Measurements from ENCODE around the gene PRKCB.
"Not testable (repeated sequence)": the region's sequence is repeated elsewhere in the genome, so short reads cannot be mapped to it uniquely, and the experiment has no call there.

PRKCB gene

DNA sequence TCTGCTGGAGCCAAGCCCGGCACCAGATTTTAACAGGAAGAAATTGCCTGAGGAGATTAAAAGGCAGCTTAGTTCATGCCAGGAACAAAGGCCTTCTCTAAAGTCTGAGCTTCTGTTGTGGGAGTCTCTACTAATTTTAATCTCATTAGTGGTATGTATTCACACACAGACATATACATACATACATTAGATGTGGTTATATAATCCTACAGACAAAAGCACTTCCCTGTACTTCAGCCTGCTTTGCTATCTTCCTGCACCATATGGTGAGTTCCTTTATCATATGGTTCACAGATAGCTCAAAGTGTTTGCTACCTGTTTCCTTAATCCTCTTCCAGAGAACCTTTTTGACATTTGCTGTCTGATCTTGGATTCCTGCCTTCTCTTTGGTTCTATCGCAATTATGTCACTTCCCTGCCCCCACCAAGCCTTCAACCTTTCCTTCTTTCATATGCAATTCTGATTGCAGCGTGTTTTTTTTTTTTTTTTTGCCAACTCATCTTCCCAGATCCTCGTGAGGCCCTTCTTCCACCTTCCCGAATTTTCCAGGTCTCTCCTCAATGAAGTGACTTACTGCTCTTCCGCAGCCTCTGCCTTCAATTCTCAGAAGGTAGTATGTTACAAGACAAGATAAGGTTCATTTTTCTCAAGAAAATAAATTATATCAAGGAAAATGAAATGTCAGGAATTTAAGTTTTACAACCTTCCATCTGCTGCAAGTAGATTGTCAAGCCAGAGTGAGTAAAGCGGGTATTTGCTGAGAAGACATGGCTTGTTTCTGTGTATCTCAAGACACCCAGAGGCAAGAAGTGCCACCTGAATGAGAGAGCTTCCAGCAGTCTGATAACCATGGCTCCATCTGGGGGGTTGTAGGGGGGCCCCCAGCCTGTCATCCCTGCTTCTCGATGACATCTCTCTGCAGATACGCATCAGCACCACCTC is 300.1 kb downstream of the PRKCB start:
- no peak for DNase-seq (ENCODE audit: low spot score)

DNA sequence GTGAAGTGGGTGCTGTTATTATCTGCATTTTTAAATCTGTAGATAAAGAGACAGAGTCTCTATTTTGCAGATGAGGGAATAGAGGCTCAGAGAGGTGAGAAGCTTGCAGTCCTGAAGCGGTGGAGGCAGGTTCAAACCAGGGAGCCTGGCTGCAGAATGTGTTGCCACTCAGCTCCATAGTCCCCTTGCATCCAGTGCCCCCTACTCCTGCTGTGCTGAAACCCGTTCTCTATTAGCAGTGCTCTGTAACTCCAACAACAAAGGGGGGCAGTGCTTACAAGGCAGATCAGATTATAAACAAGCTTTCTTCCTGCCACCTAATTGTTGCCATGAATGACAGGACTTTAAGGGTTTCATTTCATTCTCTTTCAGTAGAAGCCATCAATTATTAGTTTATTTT is 302.2 kb downstream of the PRKCB start:
- no peak for DNase-seq (ENCODE audit: low spot score)

DNA sequence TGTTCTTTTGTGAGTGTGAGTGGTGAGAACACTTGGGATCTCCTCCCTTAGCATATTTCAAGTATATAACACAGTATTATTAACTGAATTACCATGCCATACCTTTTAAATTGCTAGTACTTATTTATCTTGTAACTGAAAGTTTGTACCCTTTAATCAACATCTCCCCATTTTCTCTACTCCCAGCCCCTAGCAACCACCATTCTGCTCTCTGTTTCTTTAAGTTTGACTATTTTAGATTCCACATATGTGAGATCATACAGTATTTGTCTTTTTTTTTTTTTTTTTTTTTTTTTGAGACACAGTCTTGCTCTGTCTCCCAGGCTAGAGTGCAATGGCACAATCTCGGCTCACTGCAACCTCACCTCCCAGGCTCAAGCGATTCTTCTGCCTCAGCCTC is 302.8 kb downstream of the PRKCB start:
- DNase-seq (ENCODE audit: low spot score), result no peak

DNA sequence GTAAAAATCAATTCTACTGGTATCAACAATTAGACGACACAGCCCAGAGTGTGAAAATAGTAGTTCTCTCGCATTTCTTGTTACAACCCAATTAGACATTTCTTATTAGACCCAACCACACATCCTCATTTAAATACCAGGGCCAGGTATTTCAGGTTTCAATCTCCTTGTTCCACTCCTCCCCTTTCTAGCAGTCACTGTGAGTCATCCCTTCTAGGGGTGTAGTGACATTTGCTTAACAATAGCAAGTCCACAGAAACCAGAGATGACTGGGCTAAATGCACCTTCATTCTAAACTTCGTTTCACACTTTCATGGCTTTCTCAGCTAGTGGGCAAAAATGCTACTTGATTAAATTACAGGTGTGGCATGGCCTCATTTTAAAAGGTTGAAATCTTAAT is 303.5 kb downstream of the PRKCB start:
- peak; percentile 40 for DNase-seq (ENCODE audit: low spot score)

DNA sequence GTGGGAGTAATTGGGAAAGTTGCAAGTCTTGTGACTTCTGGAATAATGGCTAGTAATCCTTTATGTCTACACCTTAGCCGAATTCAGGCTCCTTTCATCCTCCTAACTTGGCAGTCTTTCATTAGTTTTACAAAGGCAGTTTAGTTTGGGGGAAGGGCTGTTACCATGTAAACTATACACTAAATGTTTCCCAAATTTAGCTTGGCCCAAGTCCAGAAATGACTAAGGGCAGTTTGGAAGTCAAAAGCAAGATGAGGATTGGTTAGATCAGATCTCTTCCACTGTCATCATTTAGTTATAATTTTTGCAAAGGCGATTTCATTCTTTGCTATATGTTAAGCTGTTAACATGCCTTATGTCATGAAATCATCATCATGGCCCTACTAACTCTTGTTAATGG is 304.9 kb downstream of the PRKCB start:
- no peak for DNase-seq (ENCODE audit: low spot score)

DNA sequence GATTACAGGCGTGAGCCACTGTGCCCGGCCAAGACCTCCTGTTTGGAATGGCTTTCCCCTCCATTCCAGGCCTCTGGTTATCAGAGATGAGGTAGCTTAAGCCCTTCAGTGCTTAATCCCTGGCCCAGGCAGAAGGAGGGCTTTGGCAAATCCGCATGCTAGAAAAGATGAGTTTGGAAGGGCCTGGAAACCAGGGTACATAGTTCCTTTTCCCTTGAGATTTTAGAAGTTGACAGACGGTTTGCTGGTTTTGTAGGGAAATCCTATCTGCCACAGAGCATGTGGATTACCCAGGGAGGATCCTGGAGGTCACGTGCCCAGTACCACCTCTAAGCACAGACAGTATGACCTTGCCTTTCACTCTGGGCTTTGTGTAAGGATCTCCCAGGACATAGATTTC is 305.7 kb downstream of the PRKCB start:
- no peak for DNase-seq (ENCODE audit: low spot score)

DNA sequence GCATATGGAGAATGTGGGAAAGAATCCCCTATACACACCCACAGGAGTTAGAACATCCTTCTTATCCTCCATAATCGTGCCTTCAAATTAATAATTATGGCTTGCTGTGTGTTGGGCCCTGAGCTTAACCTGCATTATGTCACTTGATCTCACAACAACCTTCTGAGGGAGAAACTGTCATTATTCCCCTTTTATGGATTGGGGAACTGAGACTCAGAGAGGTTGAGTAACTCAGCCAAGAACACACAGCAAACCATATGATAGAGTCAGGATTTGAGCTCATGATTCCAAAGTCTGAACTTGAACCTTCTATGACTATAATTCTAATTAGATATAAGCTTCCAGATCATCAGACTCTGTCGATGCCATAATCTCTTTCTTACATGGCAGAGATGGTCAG is 306.1 kb downstream of the PRKCB start:
- no peak for DNase-seq (ENCODE audit: low spot score)

DNA sequence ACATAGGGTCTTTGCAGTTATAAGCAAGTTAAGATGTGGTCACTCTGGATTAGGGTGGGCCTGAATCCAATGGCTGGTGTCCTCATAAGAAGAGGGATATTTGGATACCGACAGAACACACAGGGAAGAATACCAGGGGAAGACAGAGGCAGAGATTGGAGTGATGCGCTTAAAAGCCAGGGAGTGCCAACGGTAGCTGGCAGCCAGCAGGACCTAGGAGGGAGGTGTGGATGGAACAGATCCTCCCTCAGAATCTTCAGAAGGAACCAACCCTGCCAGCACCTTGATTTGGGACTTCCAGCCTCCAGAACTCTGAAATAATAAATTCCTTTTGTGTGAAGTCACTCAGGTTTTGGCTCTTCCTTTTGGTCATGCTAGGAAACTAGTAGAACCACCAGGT is 310.1 kb downstream of the PRKCB start:
- DNase-seq (ENCODE audit: low spot score), result no peak

DNA sequence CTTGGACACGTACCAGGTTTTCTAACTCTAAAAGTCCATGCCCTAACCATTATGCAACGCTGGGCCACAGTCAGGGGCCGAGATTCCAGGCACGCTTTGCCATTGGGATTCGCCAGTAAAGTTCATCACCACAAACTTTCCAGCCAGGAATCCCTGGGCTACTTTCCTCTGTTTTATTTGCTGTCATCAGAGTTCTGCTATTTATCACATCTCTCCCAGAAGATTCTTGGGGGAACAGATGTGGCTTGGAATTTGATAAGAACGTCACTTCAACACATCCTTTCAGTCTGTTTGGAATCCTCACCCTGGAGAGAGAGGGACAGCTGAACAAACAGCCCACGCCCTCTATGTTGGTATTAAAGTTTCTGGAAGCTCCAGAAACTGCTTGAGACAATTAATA is 310.7 kb downstream of the PRKCB start:
- DNase-seq (ENCODE audit: low spot score), result no peak

DNA sequence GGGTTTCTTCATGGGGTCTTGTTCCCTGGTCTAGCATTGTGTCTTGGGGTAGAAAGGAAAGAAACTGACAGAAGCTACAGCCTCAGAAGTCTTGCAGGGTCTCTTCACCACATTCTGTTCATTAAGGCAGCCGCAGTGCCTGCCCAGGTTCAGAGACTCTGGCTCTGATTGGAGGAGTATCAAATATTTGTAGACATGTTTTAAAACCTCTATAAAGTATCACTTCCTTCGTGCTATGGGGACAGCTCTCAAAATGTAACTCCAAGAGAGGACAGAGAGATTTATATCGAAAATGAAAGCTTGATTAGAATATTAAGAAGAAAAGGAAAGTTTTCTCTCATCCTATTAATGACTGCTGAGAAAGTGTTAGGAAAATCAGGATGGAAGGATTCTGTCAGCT is 313.3 kb downstream of the PRKCB start:
- DNase-seq (ENCODE audit: low spot score), result no peak

DNA sequence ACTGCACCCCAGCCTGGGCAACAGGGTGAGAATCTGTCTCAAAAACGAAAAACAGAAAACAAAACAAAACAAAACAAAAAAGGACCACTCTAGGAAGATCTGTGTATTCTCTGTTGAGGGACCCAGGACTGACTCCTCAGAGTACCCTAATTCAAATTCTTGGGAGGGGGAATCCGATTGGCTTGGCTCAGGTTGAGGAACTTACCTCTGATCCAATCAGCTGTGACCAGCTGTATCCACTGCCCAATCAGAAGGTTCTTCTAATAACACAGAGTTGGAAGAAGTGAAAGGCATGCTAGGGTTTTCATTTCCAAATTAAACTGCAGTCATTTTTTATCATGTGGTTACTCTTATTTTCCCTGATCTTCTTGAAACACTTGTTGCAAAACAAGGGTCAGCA is 314.5 kb downstream of the PRKCB start:
- no peak for DNase-seq (ENCODE audit: low spot score)

DNA sequence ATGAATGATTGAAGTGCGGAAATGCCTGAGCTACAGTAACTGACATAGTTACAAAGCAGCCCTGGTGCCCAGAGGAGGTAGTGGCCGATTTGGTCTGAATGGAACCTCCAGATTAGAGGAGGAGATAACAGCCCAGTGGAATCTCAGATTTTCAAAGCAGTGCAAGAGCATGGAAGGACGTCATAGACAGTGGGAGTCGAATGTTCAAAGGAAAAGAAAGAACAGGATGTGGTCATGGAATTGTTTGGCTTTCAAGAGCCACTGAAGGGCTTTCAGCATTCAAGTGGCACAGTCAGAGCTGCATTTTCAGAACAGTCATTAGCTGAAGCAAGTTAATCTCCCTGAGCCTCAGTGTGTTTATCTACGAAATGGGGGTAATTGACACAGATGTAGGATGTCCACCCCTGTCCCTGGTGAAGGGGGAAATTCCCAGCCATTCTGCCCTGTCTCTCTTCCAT is 315.7 kb downstream of the PRKCB start:
- DNase-seq (ENCODE audit: low spot score), result peak; percentile 57

DNA sequence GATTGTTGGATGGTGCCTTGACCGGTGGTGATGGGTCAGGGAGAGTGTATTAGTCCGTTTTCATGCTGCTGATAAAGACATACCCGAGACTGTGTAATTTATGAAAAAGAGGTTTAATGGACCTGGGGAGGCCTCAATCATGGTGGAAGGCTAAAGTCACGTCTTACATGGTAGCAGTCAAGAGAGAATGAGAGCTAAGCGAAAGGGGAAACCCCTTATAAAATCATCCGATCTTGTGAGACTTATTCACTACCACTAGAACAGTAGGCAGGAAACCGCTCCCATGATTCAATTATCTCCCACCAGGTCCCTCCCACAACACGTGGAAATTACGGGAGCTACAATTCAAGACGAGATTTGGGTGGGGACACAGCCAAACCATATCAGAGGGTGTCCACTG is 316.3 kb downstream of the PRKCB start:
- DNase-seq (ENCODE audit: low spot score), result not testable (repeated sequence)

DNA sequence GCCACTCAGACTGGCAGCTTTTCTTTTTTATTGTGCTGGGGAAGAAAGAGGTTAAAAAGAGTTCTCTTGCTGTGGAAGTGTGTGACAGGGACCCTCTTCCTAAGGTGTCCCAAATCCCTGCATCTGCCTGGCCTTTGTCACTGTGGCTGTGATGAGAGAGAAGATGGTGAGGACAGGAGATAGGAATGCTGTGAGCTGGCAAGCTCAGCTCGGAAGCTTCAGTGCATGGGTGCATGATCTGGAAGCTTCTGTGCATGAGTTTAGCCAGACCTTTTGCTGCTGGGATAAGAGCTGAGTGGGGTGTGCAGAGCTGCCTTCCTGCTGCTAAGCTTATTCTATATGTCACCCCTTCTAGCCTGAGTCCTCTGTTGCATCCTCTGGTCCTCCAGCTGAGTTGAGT is 317.0 kb downstream of the PRKCB start:
- no peak for DNase-seq (ENCODE audit: low spot score)

DNA sequence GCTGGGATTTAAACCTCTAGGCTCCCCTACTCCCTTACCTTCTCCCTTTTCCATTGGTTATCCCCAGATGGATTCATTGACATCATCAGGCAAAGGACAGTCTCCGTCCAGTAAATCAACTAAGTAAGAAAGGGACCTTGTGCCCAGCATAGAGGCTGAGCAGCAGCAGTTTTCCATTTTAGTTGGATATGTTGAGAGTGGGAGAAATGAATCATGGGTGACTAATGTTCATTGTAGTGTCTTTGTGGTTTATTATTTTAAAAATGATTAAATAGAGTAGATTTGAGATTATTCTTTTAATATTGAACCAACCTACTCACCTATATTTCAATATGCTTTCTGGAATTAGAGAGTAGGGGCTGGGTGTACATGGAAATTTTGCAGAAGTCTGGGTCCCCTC is 321.0 kb downstream of the PRKCB start:
- no peak for DNase-seq (ENCODE audit: low spot score)

DNA sequence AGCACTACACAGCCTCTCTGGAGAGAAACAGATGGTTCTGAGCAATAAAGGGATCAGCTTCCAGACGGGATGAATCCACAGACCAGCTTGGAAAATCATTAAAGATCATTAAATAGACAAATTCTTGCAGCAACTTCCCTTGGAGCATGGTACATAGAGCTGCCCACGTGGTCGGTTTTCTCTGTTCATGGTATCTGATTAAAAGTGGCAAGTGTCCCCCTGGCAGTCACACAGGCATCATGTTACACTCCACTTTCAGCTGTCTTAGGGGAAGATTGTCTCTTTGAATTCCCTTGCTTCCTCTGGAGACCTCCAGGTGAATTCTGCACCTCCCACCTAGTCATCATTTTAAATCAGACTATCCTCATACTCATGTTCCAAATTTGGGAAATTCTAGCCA is 328.2 kb downstream of the PRKCB start:
- no peak for DNase-seq (ENCODE audit: low spot score)

DNA sequence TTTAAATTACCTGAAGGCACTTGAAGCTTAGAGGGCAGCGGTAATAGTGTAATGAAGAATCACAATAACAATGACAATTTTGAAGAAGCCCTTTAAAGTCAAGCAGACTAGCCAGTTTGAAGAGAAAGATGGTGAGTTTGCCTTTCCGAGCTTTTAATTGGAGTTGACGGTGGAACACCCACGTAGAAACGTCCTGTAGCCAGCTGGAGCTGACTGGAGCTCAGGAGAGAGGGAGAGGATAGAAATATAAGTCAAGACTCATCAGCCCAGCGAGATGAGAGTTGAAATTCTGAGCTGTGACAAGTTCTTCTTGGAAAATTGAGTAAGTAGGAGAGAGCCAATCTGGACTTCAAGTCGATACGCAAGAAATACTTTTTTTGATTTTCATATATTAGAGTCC is 328.6 kb downstream of the PRKCB start:
- no peak for DNase-seq (ENCODE audit: low spot score)

DNA sequence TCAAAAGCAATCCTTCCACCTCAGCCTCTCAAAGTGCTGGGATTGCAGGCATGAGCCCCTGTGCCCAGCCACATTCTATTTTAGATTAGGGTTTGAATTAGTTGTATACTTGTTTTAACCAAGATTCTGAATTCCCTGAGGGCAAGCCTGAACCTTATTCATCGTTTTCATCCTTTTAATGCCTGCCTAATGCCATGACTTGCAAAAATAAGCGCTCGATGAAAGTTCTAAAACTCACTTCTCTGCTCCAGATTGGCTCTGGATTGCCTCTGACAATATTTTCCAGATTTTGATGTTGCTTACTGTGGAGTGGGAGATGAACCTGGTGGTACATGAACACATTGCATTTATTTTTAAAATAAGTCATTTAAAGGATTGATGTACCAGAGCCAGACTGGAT is 329.5 kb downstream of the PRKCB start:
- no peak for DNase-seq (ENCODE audit: low spot score)

DNA sequence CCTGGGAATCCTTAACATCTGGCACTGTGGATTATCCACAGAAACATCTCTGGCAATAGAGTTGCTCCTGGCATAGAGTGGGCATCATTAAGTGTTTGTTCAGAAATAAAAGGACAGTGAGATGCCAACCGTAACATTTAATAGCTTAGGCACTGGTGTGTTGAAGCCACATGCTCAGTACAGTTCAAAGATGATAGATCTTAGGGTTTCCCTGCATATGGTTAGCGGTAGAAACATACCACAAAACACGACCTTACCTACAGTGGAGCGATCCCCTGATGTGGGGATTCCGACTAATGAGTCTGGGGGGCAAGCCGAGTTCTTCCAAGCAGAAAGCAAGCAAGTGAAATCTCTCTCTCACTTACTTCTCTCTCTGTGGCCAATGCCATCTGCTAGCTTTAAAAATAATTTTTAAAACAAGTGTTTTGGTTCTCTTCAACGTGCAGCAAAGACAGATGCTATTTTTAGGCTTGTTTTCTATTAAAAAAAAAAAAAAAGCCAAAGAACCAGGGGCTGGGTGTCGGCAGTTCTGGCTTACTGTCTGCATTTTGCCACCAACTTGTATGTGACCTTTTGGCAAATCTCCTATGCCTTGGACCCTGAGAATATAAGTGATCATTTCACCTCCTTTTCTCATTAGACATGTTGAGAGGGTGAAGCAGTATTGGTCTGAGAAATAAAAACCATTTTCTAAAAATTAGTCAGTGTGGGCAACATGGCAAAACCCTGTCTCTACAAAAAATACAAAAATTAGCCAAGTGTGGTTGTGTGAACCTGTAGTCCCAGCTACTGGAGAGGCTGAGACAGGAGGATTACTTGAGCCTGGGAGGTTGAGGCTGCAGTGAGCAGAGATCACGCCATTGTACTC is 331.1 kb downstream of the PRKCB start:
- no peak for DNase-seq (ENCODE audit: low spot score)

DNA sequence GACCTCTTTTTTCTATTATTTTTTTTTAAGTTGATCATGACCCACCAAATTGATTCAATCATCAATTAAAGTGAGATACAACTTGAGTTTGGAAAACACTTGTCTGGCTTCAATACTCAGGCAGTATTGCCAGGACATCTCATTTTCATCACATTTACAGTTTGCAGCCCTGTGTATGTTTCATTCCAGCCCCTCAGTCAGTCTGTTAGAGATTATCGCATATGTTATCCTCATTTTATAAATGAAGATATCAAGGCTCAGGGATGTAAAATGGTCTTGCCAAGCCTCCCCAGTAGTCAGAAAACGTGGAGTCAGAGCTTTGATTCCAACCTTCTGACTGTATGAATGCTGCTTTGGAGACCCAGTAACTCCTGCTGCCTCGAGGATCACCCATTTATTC is 333.1 kb downstream of the PRKCB start:
- no peak for DNase-seq (ENCODE audit: low spot score)

DNA sequence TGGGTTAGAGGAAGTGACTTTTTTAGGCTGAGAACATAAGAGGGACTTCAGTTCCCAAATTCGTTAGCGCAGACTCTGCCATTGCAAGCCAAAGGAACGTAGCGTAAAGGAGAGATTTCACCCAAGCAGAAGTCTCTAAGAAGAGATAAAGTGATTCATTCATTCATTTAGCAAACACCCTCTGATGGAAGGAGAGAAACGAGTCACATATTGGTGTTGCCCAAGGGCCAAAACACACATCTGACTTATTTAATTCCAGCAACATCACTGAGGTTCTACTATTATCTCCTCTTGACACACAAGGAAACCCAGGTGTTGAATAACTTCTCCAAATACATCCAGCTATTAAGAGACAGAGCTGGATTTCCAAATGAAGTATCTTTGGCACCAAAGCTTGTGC is 334.6 kb downstream of the PRKCB start:
- no peak for DNase-seq (ENCODE audit: low spot score)

DNA sequence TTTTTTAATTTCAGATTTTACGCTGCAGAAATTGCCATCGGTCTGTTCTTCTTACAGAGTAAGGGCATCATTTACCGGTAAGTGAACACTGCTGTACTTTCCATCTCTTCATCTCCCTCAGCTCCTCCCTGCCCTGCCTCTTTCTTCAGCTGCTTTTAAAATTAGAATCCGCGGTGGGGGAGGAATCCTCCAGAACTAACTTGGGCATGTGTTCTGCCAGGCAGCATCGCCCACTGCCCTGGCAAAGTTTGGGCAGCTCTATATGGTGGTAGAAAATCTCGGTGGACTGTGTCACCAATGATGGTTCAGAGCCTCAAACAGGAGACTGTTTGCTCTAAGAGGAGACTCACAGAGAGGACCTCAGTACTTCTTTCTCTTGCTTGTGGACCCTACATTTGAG is 338.7 kb downstream of the PRKCB start:
- no peak for DNase-seq (ENCODE audit: low spot score)

DNA sequence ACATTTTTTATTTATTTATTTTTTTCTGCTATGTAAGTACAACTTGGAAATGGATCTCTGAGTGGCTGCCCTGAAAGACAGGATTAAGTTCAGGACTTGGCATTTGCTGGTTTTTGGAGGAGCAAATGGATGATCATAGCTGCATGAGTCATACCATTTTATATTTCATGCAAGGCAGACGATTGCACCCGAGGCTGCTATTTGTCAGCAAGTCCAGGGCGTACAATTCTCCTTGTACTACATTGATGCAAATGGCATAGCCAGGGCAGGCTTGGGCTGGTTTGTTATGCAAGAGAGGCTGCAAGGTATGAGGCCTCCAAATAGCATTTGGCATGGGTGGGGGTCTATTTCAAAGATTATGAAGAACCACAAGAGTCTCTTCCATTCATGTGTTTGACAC is 339.2 kb downstream of the PRKCB start:
- no peak for DNase-seq (ENCODE audit: low spot score)

Measured in SW480 (cell line).